Aorta (tissue), 5 donors: ENCODE data around the gene SLC9A3. TPM values are rescaled to one million over a fixed set of nuclear protein-coding genes. Genes with fewer than 3 reads are reported as not detected.
A peak's percentile ranks its signal among the peaks of the same experiment; 100 is the strongest.

Experiments used
- ATAC-seq: fragments of 200-7000 bp; cut with Tn5 transposase; one replicate; pipeline ENCODE4 v1.9.1; 2022; ENCODE audit warnings: moderate library complexity; ENCODE audit not compliant: low FRiP score
- DNase-seq, 2 donors: peaks; one replicate each; pipeline ENCODE4 v3.0.0-alpha.2; 2020
- H3K27ac ChIP-seq, 2 donors: one replicate each; pipeline ENCODE4 v1.5.1; 2013; ENCODE audit warnings: low read length in 2 of 2, mild to moderate bottlenecking in 2 of 2, moderate library complexity in 2 of 2, control low read depth in 1 of 2, inconsistent platforms in 1 of 2, low read depth in 1 of 2
- H3K27me3 ChIP-seq, 2 donors: one replicate each; pipeline ENCODE4 v1.6.1; 2013; ENCODE audit warnings: control low read depth in 1 of 2, low read length in 1 of 2, mild to moderate bottlenecking in 1 of 2, moderate library complexity in 1 of 2; ENCODE audit not compliant: insufficient read depth in 2 of 2, control insufficient read depth in 1 of 2
- H3K36me3 ChIP-seq, 2 donors: one replicate each; pipeline ENCODE4 v1.6.1; 2013; ENCODE audit warnings: control low read depth in 1 of 2, low read length in 1 of 2, mild to moderate bottlenecking in 1 of 2; ENCODE audit not compliant: insufficient read depth in 2 of 2, control insufficient read depth in 1 of 2
- H3K4me1 ChIP-seq, 2 donors: one replicate each; pipeline ENCODE4 v1.6.1; 2013; ENCODE audit warnings: low read length in 2 of 2, control low read depth in 1 of 2, mild to moderate bottlenecking in 1 of 2, moderate library complexity in 1 of 2; ENCODE audit not compliant: insufficient read depth in 2 of 2, control insufficient read depth in 1 of 2
- H3K4me3 ChIP-seq, 2 donors: one replicate each; pipeline ENCODE4 v1.5.1; 2013; ENCODE audit warnings: low read length in 2 of 2, control low read depth in 1 of 2, mild to moderate bottlenecking in 1 of 2
- H3K9me3 ChIP-seq: one replicate; pipeline ENCODE4 v1.6.1; 2013; ENCODE audit warnings: mild to moderate bottlenecking, low read length; ENCODE audit not compliant: control insufficient read depth
- WGBS, 2 donors: extraction: QIAGEN DNeasy Blood & Tissue Kit; methylation state at CpG; one replicate each; pipeline ENCODE4 v1.1.7; 2013; 5-methylcytosine and 5-hydroxymethylcytosine counted together
- intact Hi-C, 2 donors: fragments of 100-400 bp; cut with DNase I; formaldehyde crosslinking; loops; one replicate each; pipeline versions ENCODE4 v1.14.2 to v1.15.0; 2022
- polyA plus RNA-seq, 2 donors: library from polyadenylated mRNA; stranded (reverse); fragments of 200-250 nt; gene quantifications; one replicate each; pipeline ENCODE4 v1.2.3, GENCODE V29; 2013
- total RNA-seq, 2 donors: library from RNA; stranded (reverse); fragmentation: NEBNext Ultra II Directional; extraction: Animal tissue kit (Norgen Biotek cat#: 25700); gene quantifications; one replicate each; pipeline ENCODE4 v1.2.1, GENCODE V29; 2021
- donor health status: healthy with polysubstance abuse.
- donor health status: Bipolar disorder and iron deficiency.
- donor health status: DM: no; HTN: no; CAD: no.
- donor health status: DM: no; HTN: no; CAD: no.
- donor health status: DM: yes; HTN: yes; CAD: no.

The SLC9A3 gene
- total and polyA plus RNA-seq, 4 donors = 0.59 to 4.3 (median 0.95) TPM

- no peaks in the 10 kb centered on the region for H3K27me3 ChIP-seq
- peak in 1 of 2 donors; percentile 54 for DNase-seq
- no peak for ATAC-seq
- H3K4me3 ChIP-seq = no peak overlapping the region
- no peaks in the 10 kb centered on the region for H3K36me3 ChIP-seq
- H3K9me3 ChIP-seq = peaks cover 5% of the 10 kb centered on the region
- H3K4me1 ChIP-seq = no peaks in the 10 kb centered on the region
- WGBS, 2 donors = 82 to 83% methylated on average over 23 of the region's 23 CpGs
- intact Hi-C loops = no loop called here
- no peak overlapping the region for H3K27ac ChIP-seq
Observed at GRCh38 chr5:569358-569867, 45.2 kb upstream of the SLC9A3 start.

GRCh38 chr5:568809-569208 lies 44.6 kb upstream of the SLC9A3 start:
- Histone ChIP-seq H3K27me3 (no peaks in the 10 kb centered on the region), H3K36me3 (no peaks in the 10 kb centered on the region), H3K27ac (no peak overlapping the region), H3K4me1 (no peaks in the 10 kb centered on the region), H3K9me3 (peaks cover 5% of the 10 kb centered on the region), H3K4me3 (no peak overlapping the region)
- ATAC-seq (no peak), DNase-seq (no peak)
- 75 to 80% methylated on average over 8 of the region's 8 CpGs for WGBS, 2 donors
- intact Hi-C loops = no loop called here

- ATAC-seq (no peak), DNase-seq (no peak)
- peaks cover 5% of the 10 kb centered on the region for H3K9me3 ChIP-seq
- intact Hi-C loops = no loop called here
- H3K27ac ChIP-seq = no peak overlapping the region
- H3K4me1 ChIP-seq = no peaks in the 10 kb centered on the region
- H3K27me3 ChIP-seq = no peaks in the 10 kb centered on the region
- WGBS, 2 donors = 62 to 66% methylated on average over 27 of the region's 27 CpGs
- H3K4me3 ChIP-seq = no peak overlapping the region
- no peaks in the 10 kb centered on the region for H3K36me3 ChIP-seq
Observed at GRCh38 chr5:568061-568781, 44.0 kb upstream of the SLC9A3 start.

GRCh38 chr5:567664-568060 lies 43.4 kb upstream of the SLC9A3 start:
- H3K27me3 ChIP-seq = no peaks in the 10 kb centered on the region
- WGBS, 2 donors = 78 to 79% methylated on average over 13 of the region's 13 CpGs
- H3K9me3 ChIP-seq = peaks cover 5% of the 10 kb centered on the region
- ATAC-seq = no peak
- intact Hi-C loops = no loop called here
- no peak overlapping the region for H3K4me3 ChIP-seq
- no peaks in the 10 kb centered on the region for H3K4me1 ChIP-seq
- no peaks in the 10 kb centered on the region for H3K36me3 ChIP-seq
- DNase-seq = no peak
- no peak overlapping the region for H3K27ac ChIP-seq

- ATAC-seq (no peak), DNase-seq (no peak)
- intact Hi-C loops = no loop called here
- Histone ChIP-seq H3K4me1 (no peaks in the 10 kb centered on the region), H3K9me3 (peaks cover 5% of the 10 kb centered on the region), H3K36me3 (no peaks in the 10 kb centered on the region), H3K27ac (no peak overlapping the region), H3K27me3 (no peaks in the 10 kb centered on the region), H3K4me3 (no peak overlapping the region)
- WGBS, 2 donors = 88 to 90% methylated on average over 16 of the region's 16 CpGs
Observed at GRCh38 chr5:566636-567309, 42.5 kb upstream of the SLC9A3 start.

- peaks cover 5% of the 10 kb centered on the region for H3K9me3 ChIP-seq
- intact Hi-C loops = no loop called here
- no peaks in the 10 kb centered on the region for H3K27me3 ChIP-seq
- H3K27ac ChIP-seq = no peak overlapping the region
- H3K4me3 ChIP-seq = no peak overlapping the region
- 28 to 37% methylated on average over 19 to 20 of the region's 20 CpGs for WGBS, 2 donors
- no peak for DNase-seq
- ATAC-seq = no peak
- H3K36me3 ChIP-seq = no peaks in the 10 kb centered on the region
- H3K4me1 ChIP-seq = no peaks in the 10 kb centered on the region
Observed at GRCh38 chr5:565782-566440, 41.7 kb upstream of the SLC9A3 start.

GRCh38 chr5:561408-561807 lies 37.2 kb upstream of the SLC9A3 start:
- intact Hi-C loops = no loop called here
- H3K27me3 ChIP-seq = no peaks in the 10 kb centered on the region
- peaks cover 1% of the 10 kb centered on the region for H3K9me3 ChIP-seq
- DNase-seq (no peak), ATAC-seq (no peak)
- no peak overlapping the region for H3K4me3 ChIP-seq
- H3K36me3 ChIP-seq = no peaks in the 10 kb centered on the region
- H3K27ac ChIP-seq = no peak overlapping the region
- WGBS, 2 donors = 50 to 54% methylated on average over 21 of the region's 21 CpGs
- no peaks in the 10 kb centered on the region for H3K4me1 ChIP-seq

- DNase-seq = no peak
- no peaks in the 10 kb centered on the region for H3K4me1 ChIP-seq
- no peaks in the 10 kb centered on the region for H3K9me3 ChIP-seq
- WGBS, 2 donors = 50 to 68% methylated on average over 12 of the region's 12 CpGs
- ATAC-seq = no peak
- no peaks in the 10 kb centered on the region for H3K36me3 ChIP-seq
- no peak overlapping the region for H3K4me3 ChIP-seq
- H3K27me3 ChIP-seq = no peaks in the 10 kb centered on the region
- H3K27ac ChIP-seq = no peak overlapping the region
- intact Hi-C loops = no loop called here
Observed at GRCh38 chr5:560792-561166, 36.5 kb upstream of the SLC9A3 start.
